Measurements from ENCODE around the gene REV3L. TPM values are rescaled to one million over a fixed set of nuclear protein-coding genes. Genes with fewer than 3 reads are reported as not detected.

The REV3L gene
- total and polyA plus RNA-seq, 2 donors (not counting 1 experiment from before 2014, with no cell fraction given) = 4.7 to 37.9 TPM

DNA sequence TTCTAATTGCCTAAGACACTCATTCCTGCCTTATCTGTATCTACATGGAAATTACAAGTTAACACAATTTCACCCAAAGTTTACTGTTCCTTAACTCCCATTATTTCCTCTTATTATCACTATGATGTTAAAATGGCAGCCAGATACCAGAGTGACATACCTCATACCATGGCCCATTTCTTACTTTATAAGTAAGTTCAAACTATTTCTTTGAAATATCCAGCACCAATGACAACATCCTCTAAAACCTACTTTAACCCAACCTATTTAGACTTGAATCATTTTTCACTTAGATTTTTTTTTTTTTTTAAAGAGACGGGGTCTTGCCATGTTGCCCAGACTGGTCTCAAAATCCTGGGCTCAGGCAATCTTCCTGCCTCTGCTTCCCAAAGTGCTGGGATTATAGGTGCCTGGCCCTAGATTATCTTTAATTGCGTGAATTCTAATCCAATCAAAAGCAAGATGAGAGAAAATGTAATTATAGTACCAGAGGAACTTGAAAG, 10.0 kb downstream of the REV3L start:
- Histone ChIP-seq H3K4me2 (replicated peaks; ENCODE audit: low read depth, low read length, poor library complexity, severe bottlenecking) (no peak overlapping the region), H3K4me3 (ENCODE audit: control extremely low read depth in 1 of 5, extremely low read depth in 1 of 5, insufficient read depth in 1 of 5, low read depth in 2 of 5, low read length in 4 of 5) (no peak overlapping the region), H3K9ac (ENCODE audit: low read length) (no peak overlapping the region), H3K79me2 (ENCODE audit: control insufficient read depth, insufficient read depth, low read length) (peaks cover 79% of the 10 kb centered on the region), H3K27me3 (replicated peaks in 1 of 4; ENCODE audit: control extremely low read depth in 1 of 4, control insufficient read depth in 3 of 4, insufficient read depth in 4 of 4, low read length in 3 of 4) (no peaks in the 10 kb centered on the region), H3K4me1 (ENCODE audit: control insufficient read depth in 2 of 2, insufficient read depth in 2 of 2, low read length in 2 of 2) (peaks cover 7 to 10% of the 10 kb centered on the region in 2 donors), H3K36me3 (replicated peaks in 1 of 2; ENCODE audit: control extremely low read depth in 1 of 2, control insufficient read depth in 1 of 2, extremely low read depth in 1 of 2, insufficient read depth in 2 of 2, low read length in 1 of 2) (no peaks in the 10 kb centered on the region), H3K27ac (ENCODE audit: low read length in 2 of 2) (no peak overlapping the region), H3K9me3 (ENCODE audit: control extremely low read depth in 1 of 3, control insufficient read depth in 2 of 3, insufficient read depth in 1 of 3, low read length in 2 of 3) (no peaks in the 10 kb centered on the region), H2AFZ (ENCODE audit: insufficient read depth, low read depth, low read length, poor library complexity, severe bottlenecking) (no peak overlapping the region), H4K20me1 (ENCODE audit: control insufficient read depth, insufficient read depth, low read length, poor library complexity, severe bottlenecking) (peaks cover 12% of the 10 kb centered on the region)
- Mint-ChIP-seq H3K9me3 (ENCODE audit: insufficient read depth) (no peaks in the 10 kb centered on the region), H3K27me3 (no peaks in the 10 kb centered on the region), H3K27ac (no peak overlapping the region), H3K4me1 (peaks cover 20% of the 10 kb centered on the region), H3K4me3 (no peak overlapping the region)
- no peak for ATAC-seq (ENCODE audit: low read depth)
- POLR2A ChIA-PET = no interaction called here
- no peak for TF ChIP-seq EZH2 (IDR thresholded peaks at IDR 0.05; ENCODE audit: borderline replicate concordance, insufficient read depth, low read depth, low read length, poor library complexity, severe bottlenecking)
- TF ChIP-seq, protein P1, sequence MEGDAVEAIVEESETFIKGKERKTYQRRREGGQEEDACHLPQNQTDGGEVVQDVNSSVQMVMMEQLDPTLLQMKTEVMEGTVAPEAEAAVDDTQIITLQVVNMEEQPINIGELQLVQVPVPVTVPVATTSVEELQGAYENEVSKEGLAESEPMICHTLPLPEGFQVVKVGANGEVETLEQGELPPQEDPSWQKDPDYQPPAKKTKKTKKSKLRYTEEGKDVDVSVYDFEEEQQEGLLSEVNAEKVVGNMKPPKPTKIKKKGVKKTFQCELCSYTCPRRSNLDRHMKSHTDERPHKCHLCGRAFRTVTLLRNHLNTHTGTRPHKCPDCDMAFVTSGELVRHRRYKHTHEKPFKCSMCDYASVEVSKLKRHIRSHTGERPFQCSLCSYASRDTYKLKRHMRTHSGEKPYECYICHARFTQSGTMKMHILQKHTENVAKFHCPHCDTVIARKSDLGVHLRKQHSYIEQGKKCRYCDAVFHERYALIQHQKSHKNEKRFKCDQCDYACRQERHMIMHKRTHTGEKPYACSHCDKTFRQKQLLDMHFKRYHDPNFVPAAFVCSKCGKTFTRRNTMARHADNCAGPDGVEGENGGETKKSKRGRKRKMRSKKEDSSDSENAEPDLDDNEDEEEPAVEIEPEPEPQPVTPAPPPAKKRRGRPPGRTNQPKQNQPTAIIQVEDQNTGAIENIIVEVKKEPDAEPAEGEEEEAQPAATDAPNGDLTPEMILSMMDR (IDR thresholded peaks at IDR 0.05) = no peak
- no peak for DNase-seq
- intact Hi-C loops (cut with micrococcal nuclease) = no loop called here
- CTCF ChIA-PET = no interaction called here
- 100% methylated on average over 1 of the region's 2 CpGs for WGBS (ENCODE audit: insufficient coverage)

DNA sequence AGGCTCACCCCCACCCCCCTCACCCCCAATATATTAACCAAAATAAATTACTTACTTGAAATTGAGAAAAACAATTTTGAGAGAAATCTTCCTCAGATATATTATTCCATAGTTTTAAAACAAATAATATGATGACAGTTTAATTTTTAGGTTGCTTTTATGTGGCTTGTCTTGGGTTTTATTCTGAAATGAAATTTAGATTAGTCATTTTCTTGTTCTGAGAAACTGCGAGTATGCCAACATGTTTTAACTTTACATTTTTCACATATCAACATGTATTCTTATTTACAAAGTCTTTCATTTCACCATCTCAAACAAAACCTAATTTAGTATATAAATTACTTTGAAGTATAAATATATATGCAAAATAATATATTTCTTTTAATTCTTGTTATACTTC, 11.1 kb downstream of the REV3L start:
- DNase-seq (no peak), ATAC-seq (ENCODE audit: low read depth) (no peak)
- Mint-ChIP-seq H3K27ac (no peak overlapping the region), H3K9me3 (ENCODE audit: insufficient read depth) (no peaks in the 10 kb centered on the region), H3K4me3 (no peak overlapping the region), H3K27me3 (no peaks in the 10 kb centered on the region), H3K4me1 (peaks cover 14% of the 10 kb centered on the region)
- H3K4me1 ChIP-seq (ENCODE audit: control insufficient read depth in 2 of 2, insufficient read depth in 2 of 2, low read length in 2 of 2) = no peaks in the 10 kb centered on the region
- ChIA-PET POLR2A (interaction anchor here (0.6 kb wide), 1 partner anchor 11 kb away, joined by 4 read pairs; the partner anchor contains the start of gene REV3L), CTCF (no interaction called here)
- peaks cover 72% of the 10 kb centered on the region for H3K79me2 ChIP-seq (ENCODE audit: control insufficient read depth, insufficient read depth, low read length)
- H3K27me3 ChIP-seq (replicated peaks in 1 of 4; ENCODE audit: control extremely low read depth in 1 of 4, control insufficient read depth in 3 of 4, insufficient read depth in 4 of 4, low read length in 3 of 4) = no peaks in the 10 kb centered on the region
- no peak overlapping the region for H2AFZ ChIP-seq (ENCODE audit: insufficient read depth, low read depth, low read length, poor library complexity, severe bottlenecking)
- intact Hi-C loops (cut with micrococcal nuclease) = no loop called here
- no peak overlapping the region for H3K4me3 ChIP-seq (ENCODE audit: control extremely low read depth in 1 of 5, extremely low read depth in 1 of 5, insufficient read depth in 1 of 5, low read depth in 2 of 5, low read length in 4 of 5)
- H3K9ac ChIP-seq (ENCODE audit: low read length) = no peak overlapping the region
- H4K20me1 ChIP-seq (ENCODE audit: control insufficient read depth, insufficient read depth, low read length, poor library complexity, severe bottlenecking) = peaks cover 12% of the 10 kb centered on the region
- no peaks in the 10 kb centered on the region for H3K36me3 ChIP-seq (replicated peaks in 1 of 2; ENCODE audit: control extremely low read depth in 1 of 2, control insufficient read depth in 1 of 2, extremely low read depth in 1 of 2, insufficient read depth in 2 of 2, low read length in 1 of 2)
- WGBS (ENCODE audit: insufficient coverage) = no CpG with 5 or more reads among the region's 1 CpG
- no peak overlapping the region for H3K27ac ChIP-seq (ENCODE audit: low read length in 2 of 2)
- no peaks in the 10 kb centered on the region for H3K9me3 ChIP-seq (ENCODE audit: control extremely low read depth in 1 of 3, control insufficient read depth in 2 of 3, insufficient read depth in 1 of 3, low read length in 2 of 3)
- TF ChIP-seq, protein P1 (IDR thresholded peaks at IDR 0.05) = no peak
- no peak for TF ChIP-seq EZH2 (IDR thresholded peaks at IDR 0.05; ENCODE audit: borderline replicate concordance, insufficient read depth, low read depth, low read length, poor library complexity, severe bottlenecking)
- no peak overlapping the region for H3K4me2 ChIP-seq (replicated peaks; ENCODE audit: low read depth, low read length, poor library complexity, severe bottlenecking)
